ENCODE results near the gene PLS1. TPM values are rescaled to one million over a fixed set of nuclear protein-coding genes. Genes with fewer than 3 reads are reported as not detected.

Gene PLS1
- total RNA-seq, 1 donor from 2014 or later, result 1.2 TPM

Other genes starting within 250 kb of the PLS1 start
- 33.0 TPM for gene XRN1, start 148.4 kb upstream of the PLS1 start, total RNA-seq
- gene ATR, start 17.7 kb upstream of the PLS1 start, total RNA-seq, result 27.7 TPM
- 4.2 TPM for gene TRPC1, start 127.6 kb downstream of the PLS1 start, total RNA-seq

Measured in mesenteric fat pad (tissue), 1 donor.